BE2C (cell line): Measurements from ENCODE around the gene COPG2.
A peak's percentile ranks its signal among the peaks of the same experiment; 100 is the strongest.
"Not testable (repeated sequence)": the region's sequence is repeated elsewhere in the genome, so short reads cannot be mapped to it uniquely, and the experiment has no call there.

ENCODE experiments used
- DNase-seq: peaks from one replicate; pipeline ENCODE4 v3.0.0-alpha.2; 2020
- H3K27me3 ChIP-seq: fragments of 250-450 bp; sonication (Bioruptor Pico); 2 replicates; pipeline ENCODE4 v1.5.1; 2020; ENCODE audit warnings: mild to moderate bottlenecking
- H3K36me3 ChIP-seq: fragments of 250-450 bp; sonication (Bioruptor Pico); 2 replicates; pipeline ENCODE4 v1.5.1; 2020; ENCODE audit warnings: mild to moderate bottlenecking
- H3K4me1 ChIP-seq: fragments of 250-450 bp; sonication (Bioruptor Pico); 2 replicates; pipeline ENCODE4 v1.5.1; 2020
- H3K4me3 ChIP-seq: 2 replicates; pipeline ENCODE4 v1.5.1; 2011; ENCODE audit warnings: low read depth, low read length
- H3K9me3 ChIP-seq: fragments of 250-450 bp; sonication (Bioruptor Pico); 2 replicates; pipeline ENCODE4 v1.5.1; 2020
- TF ChIP-seq, protein P1 (sequence below): IDR thresholded peaks from 2 replicates; pipeline ENCODE4 v1.5.1; 2012; ENCODE audit warnings: mild to moderate bottlenecking, low read depth, low read length

Gene COPG2

DNA sequence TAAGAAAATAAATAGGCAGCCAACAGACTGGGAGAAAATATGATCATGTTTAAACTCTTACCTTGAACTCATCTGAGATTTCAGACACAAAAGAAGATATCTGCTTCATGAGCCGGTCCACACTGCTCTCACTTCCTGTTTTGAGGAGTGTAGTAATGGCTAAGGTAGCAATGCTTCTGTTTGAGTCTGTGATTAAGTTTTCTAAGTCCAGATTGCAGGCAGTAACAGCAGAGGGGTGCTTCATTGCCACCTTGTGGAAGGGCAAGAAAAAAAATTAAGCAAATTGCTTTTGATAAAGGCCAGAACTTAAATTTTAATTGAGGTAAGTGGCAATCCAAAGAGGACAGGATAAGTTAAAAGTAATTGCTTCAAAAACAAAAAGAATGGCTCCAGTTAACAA lies 107.6 kb downstream of the COPG2 start:
- Histone ChIP-seq H3K36me3 (no peaks in the 10 kb centered on the region), H3K4me3 (no peak overlapping the region), H3K27me3 (no peaks in the 10 kb centered on the region), H3K4me1 (no peaks in the 10 kb centered on the region; the same call in 1 of the 2 replicates), H3K9me3 (no peaks in the 10 kb centered on the region)
- TF ChIP-seq, protein P1, sequence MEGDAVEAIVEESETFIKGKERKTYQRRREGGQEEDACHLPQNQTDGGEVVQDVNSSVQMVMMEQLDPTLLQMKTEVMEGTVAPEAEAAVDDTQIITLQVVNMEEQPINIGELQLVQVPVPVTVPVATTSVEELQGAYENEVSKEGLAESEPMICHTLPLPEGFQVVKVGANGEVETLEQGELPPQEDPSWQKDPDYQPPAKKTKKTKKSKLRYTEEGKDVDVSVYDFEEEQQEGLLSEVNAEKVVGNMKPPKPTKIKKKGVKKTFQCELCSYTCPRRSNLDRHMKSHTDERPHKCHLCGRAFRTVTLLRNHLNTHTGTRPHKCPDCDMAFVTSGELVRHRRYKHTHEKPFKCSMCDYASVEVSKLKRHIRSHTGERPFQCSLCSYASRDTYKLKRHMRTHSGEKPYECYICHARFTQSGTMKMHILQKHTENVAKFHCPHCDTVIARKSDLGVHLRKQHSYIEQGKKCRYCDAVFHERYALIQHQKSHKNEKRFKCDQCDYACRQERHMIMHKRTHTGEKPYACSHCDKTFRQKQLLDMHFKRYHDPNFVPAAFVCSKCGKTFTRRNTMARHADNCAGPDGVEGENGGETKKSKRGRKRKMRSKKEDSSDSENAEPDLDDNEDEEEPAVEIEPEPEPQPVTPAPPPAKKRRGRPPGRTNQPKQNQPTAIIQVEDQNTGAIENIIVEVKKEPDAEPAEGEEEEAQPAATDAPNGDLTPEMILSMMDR, result peak; percentile 51
- no peak for DNase-seq

DNA sequence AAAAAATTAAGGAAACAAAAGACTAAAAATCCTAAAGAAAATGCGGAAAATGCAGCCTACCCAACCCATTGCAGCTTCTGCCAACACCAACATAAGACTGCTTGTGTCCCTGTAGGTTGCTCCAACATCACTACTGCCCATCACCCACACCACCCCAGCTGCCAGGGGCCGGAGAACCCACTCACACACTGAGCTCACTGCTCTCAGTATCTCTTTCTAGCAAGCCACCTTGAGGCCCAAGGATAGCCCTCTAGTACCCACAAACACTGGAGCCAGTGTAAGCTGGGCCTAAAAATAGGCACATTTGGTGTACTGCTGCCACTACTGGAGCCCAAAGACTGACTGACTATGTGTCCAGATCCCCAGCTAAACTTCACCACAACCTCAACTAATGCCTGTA lies 109.4 kb downstream of the COPG2 start:
- TF ChIP-seq, protein P1, result no peak
- no peaks in the 10 kb centered on the region for H3K36me3 ChIP-seq
- H3K4me1 ChIP-seq, result no peaks in the 10 kb centered on the region; the same call in 1 of the 2 replicates
- H3K4me3 ChIP-seq, result no peak overlapping the region
- H3K27me3 ChIP-seq, result no peaks in the 10 kb centered on the region
- DNase-seq, result no peak
- no peaks in the 10 kb centered on the region for H3K9me3 ChIP-seq

GRCh38 chr7:130554481-130554880 lies 114.1 kb downstream of the COPG2 start:
- TF ChIP-seq, protein P1, result no peak
- no peak overlapping the region for H3K4me3 ChIP-seq
- H3K27me3 ChIP-seq, result no peaks in the 10 kb centered on the region
- DNase-seq, result no peak
- no peaks in the 10 kb centered on the region for H3K4me1 ChIP-seq
- H3K36me3 ChIP-seq, result no peaks in the 10 kb centered on the region
- H3K9me3 ChIP-seq, result no peaks in the 10 kb centered on the region

GRCh38 chr7:130553398-130554029 lies 115.0 kb downstream of the COPG2 start:
- Histone ChIP-seq H3K9me3 (no peaks in the 10 kb centered on the region), H3K36me3 (no peaks in the 10 kb centered on the region), H3K4me3 (no peak overlapping the region), H3K4me1 (no peaks in the 10 kb centered on the region), H3K27me3 (no peaks in the 10 kb centered on the region)
- DNase-seq, result no peak
- TF ChIP-seq, protein P1, result no peak

DNA sequence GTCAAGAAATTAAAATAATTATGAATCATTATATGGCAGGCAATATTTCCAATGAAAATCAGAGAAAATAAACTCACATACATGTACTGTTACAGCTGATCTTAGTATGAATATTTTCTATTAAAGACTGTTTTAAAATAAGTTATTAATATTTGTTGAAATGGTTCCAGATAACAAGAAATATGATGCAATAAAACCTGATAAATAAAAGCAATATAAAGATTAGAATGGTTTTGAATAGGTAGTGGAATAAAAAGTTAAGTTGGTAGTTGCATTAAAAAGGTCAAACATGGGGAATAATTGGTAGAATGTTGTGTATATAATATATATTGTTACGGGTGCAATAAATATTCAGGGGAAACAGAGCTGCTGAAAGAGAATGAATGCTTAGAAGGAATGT lies 124.2 kb downstream of the COPG2 start:
- TF ChIP-seq, protein P1, result no peak
- Histone ChIP-seq H3K4me1 (no peaks in the 10 kb centered on the region), H3K4me3 (no peak overlapping the region), H3K36me3 (no peaks in the 10 kb centered on the region), H3K9me3 (no peaks in the 10 kb centered on the region), H3K27me3 (no peaks in the 10 kb centered on the region)
- no peak for DNase-seq

DNA sequence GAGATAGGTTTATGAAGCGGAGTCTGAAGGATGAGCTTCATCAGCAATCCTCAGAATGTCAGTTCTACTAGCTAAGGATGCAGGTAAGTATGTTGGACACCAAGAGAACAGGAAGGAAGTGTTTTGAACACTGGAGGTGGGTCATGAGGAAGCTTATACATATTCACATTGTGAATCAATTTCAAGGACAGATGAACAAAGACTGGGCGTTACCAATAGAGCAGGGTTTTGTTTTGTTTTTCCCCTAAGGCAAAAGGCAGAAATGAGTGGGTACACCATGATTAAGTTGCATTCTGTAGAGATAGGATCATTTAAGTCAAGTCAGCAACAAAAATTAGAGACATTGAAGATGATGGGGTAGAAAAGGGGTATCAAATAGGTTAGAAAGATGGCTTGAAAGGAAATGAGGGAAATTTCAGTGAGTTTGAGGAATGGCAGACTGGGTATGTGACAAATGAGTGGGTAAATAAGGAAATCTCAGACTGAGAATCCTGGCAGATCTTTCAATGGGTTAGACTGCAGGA lies 125.0 kb downstream of the COPG2 start:
- DNase-seq, result no peak
- Histone ChIP-seq H3K4me1 (no peaks in the 10 kb centered on the region), H3K27me3 (no peaks in the 10 kb centered on the region), H3K36me3 (no peaks in the 10 kb centered on the region), H3K4me3 (no peak overlapping the region), H3K9me3 (no peaks in the 10 kb centered on the region)
- TF ChIP-seq, protein P1, result no peak

- not testable (repeated sequence) for H3K9me3 ChIP-seq, H3K4me3 ChIP-seq, DNase-seq, H3K36me3 ChIP-seq, H3K27me3 ChIP-seq, H3K4me1 ChIP-seq
These were observed 126.3 kb downstream of the COPG2 start for GRCh38 chr7:130542297-130542696.

GRCh38 chr7:130541287-130541686 lies 127.3 kb downstream of the COPG2 start:
- not testable (repeated sequence) for DNase-seq, H3K27me3 ChIP-seq, H3K4me1 ChIP-seq, H3K36me3 ChIP-seq, H3K9me3 ChIP-seq, H3K4me3 ChIP-seq

DNA sequence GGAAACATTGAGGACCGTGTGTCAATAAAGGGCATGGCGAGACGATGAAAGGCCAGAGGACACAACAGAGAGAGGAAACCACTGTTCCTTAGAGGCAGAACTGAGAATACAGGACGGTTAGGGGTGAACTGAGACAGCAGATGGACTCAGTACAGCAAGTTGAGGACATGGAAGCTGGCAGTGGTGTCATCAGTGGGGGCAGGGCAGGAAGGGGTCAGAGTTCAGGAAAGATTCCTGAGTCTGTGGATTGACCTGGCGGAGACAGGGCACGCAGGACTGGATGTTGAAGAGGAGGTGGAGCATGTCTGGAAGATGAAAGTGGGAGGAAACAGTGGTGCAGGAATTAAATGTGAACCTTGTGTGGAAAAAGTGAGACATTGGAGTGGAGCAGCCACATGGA lies 130.7 kb downstream of the COPG2 start:
- H3K4me3 ChIP-seq, DNase-seq, H3K4me1 ChIP-seq, H3K36me3 ChIP-seq, H3K9me3 ChIP-seq, H3K27me3 ChIP-seq: not testable (repeated sequence)
